Measurements from ENCODE around the gene ABLIM3.

Gene ABLIM3

DNA sequence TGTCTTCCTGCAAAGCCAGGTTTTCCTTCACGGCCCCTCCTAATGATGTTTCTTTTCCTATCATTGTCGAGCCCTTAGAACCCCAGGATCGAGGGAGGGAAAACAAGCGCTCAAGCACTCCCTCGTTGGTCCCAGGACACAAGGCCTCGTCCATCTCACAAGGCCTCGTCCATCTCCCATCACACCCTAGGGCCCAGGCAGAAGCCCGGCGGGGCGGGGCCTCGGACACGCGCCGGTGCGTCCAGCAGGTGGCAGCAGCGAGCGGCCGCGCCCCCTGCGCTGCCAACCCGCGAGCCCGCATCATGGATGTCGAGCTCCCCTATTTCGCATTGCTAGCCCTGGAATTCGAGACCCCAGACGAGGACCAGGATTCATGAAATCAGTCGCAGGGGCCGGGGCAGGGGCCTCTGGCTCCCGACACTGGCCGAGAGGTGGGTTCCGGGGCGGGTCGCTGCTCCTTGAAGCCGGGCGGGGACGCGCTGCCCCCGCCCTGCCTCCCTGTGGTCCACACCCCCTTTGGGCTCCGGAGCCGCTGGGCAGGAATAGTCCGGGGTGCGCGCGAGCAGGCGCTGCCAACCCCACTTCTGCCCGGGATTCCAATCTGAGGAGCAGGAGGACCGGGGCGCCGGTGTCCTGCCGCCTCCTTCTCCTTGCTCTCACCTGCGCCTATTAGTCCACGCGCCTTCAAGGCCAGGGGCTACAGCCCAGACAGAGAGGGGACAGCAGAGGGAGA is at the start of gene ABLIM3:
Gene ABLIM3, plus strand, starts transcription at position 270 of the 733 bp plus-strand sequence. CDS start 603 bp downstream, outside the sequence.
- DNase-seq, result peak; percentile 82

DNA sequence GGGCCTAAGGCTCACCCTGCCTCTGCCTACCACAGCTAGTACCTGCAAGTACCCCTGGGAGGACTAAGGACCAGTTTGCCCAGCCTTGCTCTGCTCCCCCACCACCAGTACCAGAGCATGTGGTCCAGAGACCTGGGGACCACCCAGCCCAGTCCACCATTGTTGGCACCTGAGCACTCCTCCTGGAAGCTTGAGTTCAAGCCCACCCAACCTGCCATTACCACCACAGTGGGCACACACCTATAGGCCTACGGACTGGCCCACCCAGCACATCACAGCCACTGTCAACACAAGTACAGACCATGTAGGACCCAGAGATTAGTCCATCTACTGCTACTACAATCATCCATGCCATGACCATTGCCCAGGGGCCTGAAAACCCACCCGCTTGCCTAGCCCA is 47.7 kb upstream of the ABLIM3 start:
- no peak for DNase-seq

DNA sequence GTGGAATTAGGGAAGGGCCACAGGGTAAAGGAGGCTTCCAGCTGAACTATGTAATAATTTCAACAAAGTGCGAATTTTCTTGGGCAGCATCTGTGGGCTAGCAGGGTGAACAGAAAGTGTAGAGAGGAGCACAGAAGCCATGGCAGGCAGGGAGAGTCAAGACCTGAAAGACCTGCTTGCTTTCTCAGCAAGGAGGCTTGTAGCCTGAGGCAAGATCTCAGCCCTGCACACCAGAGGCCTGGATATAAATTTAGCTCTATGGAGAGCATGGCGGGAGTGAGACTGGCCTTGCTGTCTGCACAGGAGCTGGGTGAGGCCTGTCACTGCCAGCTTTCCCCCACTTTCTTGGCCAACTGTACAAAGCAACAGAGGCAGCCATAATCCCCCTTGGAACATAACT is 46.3 kb upstream of the ABLIM3 start:
- no peak for DNase-seq

DNA sequence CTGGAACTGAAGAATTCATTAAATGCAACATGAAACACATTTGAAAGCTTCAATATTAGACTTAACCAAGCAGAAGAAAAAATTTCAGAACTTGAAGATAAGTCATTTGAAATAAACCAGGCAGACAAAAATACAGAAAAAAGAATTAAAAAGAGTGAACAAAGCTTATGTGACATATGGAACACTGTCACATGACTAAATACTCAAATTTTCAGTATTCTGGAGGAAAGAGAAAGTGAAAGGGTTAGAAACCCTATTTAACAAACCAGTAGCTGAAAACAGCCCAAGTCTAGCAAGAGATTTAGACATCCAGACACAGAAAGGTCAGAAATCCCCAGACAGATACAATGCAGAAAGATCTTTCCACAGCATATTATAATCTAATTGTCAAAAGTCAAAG is 41.4 kb upstream of the ABLIM3 start:
- peak; percentile 21 for DNase-seq

DNA sequence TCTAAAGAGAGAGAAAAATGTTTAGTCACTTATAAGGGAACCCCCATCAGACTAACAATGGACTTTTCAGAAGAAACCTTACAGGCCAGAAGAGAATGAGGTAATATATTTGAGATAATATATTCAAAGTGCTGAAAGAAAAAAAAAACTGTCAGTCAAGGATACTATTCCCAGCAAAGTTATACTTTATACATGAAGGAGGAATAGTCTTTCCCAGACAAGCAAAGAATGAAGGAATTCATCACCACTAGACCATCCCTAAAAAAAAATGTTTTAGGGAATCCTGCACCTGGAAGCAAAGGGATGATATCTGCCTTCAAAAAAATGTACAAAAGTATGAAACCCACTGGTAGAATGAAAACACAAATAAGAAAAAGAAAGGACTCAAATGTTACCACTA is 41.0 kb upstream of the ABLIM3 start:
- no peak for DNase-seq

DNA sequence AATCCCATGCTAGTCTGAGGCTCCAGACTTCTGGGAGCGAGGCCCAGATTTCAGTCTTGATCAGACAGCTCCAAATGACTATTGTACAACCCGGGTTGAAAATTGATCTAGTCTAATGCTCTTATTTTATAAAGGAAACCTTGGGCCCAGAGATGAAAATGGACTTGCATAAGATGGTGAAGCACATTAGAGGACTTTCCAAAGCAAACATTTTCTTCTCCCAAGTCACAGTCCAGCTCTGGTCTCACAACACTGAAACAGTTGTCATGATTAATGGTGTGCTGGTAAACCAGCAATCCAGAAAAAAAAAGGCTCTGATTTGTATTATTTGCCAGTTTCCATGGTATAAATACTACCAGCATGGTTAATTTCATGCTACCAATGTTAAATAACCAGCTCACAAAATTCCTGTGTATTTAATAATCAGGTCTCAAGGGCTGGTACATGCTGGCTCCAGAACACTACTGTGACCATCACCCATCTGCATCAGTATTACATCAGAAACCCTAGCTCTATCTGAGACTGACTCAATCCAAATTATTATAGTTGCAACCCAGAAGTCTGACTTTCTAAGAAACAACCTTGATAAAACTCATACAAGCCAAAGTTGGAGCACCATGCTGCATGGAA is 32.5 kb upstream of the ABLIM3 start:
- DNase-seq, result no peak

DNA sequence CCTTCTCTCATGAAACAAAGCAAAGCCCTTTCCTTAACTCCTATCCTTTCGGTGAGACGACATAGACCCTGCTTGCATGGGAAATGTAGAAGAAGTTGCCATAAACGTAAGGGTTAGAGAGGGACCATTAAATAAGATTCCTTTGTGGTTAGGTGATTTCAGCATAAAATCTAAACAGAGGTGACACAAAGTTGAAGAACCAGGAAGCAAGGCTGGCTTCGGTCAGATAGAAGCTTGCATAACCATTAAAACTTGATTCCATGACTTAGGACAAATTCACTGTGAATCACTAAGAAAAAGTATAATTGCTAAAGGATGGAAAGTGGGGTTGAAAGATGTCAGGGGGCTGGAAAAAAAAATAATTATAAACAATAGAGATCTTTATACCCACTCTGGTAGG is 30.9 kb upstream of the ABLIM3 start:
- no peak for DNase-seq

DNA sequence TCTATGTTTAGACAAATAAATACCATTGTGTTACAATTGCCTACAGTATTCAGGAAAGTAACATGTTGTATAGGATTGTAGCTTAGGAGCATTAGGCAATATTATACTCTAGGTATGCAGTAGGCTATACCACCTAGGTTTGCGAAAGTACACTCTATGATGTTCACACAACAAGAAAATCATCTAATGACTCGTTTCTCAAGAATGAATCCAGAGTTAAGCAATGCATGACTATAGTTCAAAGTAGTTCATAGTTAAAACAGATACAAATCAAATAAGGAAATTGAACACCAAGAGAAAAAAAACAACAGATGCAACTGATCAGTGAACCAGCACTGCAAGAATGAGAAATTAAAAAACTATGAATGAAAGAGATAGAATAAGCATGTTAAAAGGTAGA is 27.6 kb upstream of the ABLIM3 start:
- DNase-seq, result no peak

DNA sequence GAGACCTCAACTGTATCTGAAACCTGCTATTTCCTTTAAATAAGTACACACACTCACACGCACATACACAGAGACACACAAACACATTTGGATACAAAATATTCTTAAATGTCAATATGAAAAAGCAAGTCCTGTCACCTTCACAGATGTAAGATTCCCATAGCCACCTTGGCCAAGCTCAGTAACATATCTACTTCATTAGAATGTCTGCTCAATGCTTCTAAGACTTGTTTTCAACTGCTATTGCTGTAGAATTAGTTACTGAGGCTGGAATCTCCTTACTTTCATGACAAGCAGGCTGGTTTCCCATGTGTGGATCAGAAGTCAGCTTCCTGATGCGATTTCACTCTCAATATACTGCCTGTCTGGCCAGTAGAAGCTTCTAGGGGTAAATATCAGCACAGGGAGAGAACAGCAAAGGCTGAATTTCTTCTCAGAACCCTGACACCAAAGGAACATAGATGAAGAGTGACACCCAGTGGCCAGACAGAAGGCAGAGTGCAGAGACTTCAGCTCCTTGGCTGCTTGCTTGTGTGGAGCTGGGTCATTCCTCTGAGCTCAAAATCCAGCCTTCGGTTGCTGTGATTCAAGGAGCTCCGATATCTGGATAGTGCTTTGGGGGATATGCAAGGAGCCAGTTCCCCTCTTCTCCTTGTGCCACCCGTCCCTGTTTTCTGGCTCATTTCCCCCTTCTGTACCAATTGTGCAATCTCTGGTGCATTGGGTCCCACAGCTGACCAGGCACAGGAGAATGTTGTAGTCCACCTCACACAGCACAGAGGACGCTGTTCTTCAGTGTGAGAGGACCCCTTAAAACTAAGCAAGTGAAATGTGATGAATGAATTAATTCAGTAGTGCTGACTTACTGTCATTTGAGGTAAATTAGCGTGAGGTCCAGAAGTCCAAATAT is 26.6 kb upstream of the ABLIM3 start:
- peak; percentile 56 for DNase-seq

DNA sequence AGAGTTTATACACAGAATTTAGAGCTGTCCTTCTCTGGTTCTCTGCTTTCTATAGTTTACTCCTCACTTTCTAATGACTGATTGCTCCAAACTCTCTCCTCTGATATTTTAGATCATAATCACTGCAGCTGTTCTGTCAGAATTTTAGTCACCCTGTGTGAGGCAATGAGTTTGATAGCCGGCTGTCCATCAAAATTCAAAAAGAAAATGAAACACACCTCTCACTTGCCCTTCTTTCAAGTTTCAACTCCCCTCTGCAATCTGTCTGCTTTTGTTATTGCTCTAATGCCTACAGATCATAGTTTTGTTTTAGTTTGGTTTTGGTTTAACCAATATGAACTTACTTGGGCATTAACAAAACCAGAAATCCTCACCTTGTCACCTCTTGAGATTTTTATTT is 23.3 kb upstream of the ABLIM3 start:
- no peak for DNase-seq

DNA sequence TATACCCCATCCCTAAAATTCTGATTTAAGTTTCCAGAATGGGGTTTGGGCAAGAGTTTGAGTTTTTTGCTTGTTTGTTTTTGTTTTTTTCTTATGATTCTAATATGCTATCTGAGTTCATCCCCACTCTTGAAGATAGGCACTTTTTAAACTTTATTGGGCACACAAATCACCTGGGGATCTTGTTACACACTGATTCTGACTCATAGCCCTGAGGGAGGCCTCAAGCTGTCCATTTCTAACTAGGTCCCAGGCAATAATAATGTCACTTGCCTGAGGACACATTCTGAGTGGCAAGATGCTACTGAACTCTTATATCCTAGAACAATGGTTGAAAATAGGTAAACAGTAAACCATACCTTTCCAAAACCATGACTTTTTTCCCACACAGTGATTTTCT is 22.8 kb upstream of the ABLIM3 start:
- DNase-seq, result no peak

DNA sequence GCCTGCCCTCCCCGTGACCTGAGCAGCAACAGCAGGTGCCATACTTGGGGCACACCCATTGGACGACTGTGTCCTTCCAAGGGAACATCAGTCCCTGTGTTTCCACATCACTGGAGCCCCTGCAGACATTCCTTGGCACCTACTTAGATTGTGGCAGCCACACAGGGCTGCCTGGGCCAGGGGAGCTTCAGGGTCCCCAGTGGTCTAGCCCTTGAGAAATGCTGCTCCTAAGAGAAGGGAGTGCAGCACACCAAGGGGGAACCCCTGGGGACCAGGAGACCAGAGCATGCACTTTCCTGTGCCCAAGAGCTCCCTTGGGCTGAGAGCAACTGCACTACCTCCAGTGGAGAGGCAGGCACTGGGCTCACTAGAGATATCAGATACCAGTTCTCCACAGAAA is 20.1 kb upstream of the ABLIM3 start:
- DNase-seq, result no peak

DNA sequence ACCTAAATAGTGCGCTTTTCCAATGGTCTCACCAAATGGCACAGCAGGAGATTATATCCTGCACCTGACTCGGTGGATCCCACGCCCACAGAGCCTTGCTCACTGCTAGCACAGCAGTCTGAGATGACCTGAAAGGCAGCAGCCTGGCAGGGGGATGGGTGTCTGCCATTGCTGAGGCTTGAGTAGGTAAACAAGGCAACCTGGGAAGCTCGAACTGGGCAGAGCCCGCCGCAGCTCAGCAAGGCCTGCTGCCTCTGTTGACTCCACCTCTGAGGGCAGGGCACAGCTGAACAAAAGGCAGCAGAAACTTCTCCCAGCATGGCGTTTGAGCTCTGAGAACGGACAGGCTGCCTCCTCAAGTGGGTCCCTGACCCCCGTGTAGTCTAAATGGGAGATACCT is 18.1 kb upstream of the ABLIM3 start:
- DNase-seq, result no peak

DNA sequence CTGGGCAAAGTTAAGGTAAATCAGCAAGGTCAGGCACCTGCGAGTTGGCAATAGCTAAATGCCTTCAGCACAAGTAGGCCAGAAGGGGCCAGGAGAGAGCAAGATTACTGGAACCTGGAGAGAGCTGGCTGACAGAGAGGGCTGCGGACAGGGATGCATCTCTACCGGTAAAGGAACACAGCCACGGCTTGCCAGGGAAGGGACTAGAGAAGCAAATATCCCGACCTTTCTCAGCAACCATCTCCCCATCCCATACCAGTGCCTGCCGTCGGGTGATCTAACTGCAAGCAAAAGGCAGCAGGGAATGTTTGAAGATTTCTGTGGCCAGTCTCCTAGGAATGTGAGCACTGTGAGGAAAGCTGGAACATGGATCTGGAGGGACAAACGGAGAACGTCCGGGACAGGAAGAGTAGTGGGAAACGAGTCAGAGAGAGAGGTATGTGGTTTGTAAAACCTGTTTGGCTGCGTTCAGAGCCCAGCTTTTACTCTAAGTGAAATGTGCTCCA is 15.9 kb upstream of the ABLIM3 start:
- DNase-seq, result no peak

DNA sequence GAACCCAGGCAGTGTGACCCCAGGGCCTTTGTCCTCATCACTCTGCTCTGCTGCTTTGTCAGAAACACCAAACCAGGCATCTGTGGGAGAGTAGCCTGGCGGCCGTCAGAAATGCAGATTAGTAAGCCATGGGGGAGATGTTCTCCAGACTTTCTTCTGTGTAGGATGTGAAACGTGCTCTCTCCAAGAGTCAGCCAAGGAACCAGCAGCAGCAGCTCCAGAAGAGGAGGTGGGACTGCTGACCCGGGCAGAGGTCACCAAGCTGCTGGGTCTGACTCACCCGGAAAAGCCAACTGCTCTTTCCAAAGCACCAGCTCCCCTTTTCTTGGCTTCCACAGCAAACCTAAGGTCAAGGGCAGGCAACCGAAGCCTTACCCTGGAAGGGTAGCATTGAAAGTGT is 14.4 kb upstream of the ABLIM3 start:
- peak; percentile 45 for DNase-seq

DNA sequence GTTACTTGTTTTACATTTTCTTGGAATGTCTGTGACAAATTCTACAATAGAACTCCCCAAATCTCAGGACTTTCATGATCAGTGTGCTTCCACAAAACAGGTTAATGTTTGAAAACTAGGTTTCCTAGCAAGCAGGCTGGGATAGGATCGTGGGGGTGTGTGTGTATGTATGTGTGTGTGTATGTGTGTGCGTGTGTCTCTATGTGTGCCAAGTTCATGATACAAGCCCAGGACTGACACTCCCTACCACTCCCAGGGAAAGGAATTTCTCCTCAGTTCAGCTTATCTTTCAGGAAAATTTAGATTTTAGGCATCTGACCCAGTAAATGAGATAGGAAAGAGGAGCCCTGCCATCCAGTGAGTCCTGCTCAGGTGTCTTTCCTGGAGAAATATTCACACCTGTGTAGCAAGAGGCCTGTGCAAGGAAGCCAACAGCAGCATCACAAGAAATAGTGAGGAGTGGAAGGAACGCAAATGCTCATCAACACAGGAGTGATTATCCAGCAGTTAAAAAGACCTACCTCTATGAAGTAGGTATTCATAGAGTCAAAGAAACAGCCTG is 13.8 kb upstream of the ABLIM3 start:
- no peak for DNase-seq

DNA sequence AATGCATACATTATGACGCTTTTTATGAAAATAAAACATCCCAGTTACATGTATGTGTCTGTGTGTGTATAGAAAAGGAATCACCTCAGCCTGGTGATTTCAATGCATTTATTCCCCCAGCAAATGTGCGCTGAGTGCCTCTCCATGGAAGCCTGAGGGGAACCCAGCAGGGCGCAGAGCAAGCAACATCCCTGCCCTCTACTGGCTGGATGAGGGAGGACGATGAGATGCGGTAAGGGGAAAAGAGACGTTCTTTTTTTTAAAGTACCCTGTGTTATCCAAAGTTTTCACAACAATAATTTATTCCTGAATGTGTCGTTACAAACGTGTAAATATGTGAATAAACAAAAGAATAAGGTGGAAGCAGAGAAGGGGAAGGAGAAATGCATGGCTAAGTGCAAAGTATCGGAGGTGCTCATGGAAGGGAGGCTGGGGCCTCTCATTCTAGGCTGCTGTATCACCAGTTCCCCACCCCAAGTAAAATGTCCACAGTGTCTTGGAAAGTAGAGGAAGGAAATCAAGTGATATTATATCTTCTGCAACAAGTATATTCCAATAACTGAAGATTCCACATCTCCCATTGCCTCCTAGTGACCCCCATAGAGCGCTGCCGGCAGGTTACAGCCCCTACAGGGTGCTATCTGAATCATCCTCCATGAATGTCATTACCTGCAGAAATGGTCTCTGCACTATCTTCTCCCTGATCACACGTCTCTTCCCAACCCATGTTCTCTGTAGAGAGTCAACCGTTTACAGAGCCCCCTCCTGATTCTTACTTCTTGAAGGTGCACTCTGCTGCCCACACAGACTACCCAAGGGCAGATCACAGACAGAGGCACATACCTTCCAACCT is 13.0 kb upstream of the ABLIM3 start:
- DNase-seq, result peak; percentile 41

DNA sequence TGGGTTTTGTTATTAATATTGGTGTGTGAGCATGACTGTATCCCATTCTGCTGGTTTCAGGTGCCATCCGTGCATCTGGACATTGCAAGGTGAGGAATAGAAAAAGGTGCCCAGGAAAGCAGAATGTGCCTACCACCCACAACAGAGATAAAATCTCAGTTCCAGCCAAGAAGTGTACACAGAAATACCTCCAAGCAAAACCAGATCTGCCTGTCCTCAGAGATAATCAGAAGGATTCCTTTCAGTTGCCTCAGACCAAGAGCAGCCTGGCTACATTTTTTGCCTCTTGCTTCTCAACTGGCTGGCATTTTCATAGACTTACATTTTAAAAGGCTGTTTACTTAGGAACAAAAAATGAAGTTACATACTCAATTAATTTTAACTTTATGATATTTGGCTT is 12.1 kb upstream of the ABLIM3 start:
- no peak for DNase-seq

DNA sequence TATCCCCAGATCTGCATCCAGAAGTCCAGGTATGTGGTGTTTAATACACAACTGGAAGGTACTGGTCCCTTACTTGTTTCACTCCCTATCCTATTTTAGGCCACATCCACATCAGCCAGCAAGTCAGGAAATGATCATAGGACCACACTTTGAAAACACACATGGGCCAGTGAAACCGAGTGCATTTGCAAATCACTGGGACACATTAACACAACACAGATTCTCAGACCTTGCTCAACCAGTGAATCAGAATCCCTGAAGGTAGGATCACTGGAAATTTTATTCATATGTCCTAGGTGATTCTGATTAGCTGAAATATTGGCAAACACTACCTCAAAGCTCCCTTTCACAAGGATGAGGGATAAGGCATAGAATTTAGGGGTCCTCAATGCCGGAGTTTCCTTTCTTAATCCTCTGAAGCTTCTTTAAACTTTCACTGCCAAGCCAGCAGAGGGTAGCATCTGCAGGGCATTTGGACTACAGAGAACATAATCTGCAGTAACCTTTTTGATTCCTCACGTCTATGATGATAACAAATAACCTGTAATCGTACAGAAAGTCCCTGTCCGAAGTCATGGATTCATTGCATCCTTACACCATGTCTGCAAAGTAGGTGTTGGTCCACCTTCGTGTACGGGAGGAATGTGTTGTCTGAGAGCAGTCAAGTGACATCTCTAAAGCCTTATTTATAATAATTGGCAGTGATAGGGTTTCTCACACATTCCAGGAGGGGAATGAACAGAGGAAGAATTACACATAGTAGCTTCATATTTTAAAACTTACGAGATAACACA is 11.0 kb upstream of the ABLIM3 start:
- DNase-seq, result no peak

DNA sequence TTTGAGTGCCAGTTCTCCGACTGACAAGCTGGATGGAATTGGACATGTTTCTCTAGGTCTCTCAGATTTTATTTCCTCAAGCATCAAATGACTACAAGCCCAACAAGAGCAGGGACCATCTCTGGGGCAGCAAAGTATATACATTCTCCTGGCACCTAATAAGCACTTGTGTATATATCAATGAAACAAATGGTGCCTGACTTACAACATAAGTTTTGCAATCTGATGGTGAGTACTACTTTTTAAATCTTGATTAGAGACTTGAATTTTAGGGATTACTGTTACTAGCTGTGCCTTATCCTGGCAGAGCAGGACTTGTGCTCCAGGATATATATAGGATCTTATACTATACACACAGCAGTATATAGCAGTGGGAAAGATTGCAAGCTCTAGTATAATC is 8.8 kb upstream of the ABLIM3 start:
- no peak for DNase-seq
